SK-N-SH treated with all-trans-retinoic acid at 6 μM for 48 hours (cell line): ENCODE measurements around the gene MIX23.

Experiments used
- ARNTL ChIP-seq: fragments of 450-650 bp; formaldehyde crosslinking; IDR thresholded peaks from 2 replicates; pipeline ENCODE4 v1.5.0; 2020; ENCODE audit warnings: low read depth, mild to moderate bottlenecking, moderate library complexity, borderline replicate concordance
- BACH2 ChIP-seq: fragments of 250-450 bp; sonication (Bioruptor Pico); IDR thresholded peaks from 2 replicates; pipeline ENCODE4 v1.9.0; 2021; ENCODE audit warnings: mild to moderate bottlenecking, borderline replicate concordance
- CSDC2 ChIP-seq: fragments of 250-450 bp; sonication (Bioruptor Pico); IDR thresholded peaks from 2 replicates; pipeline ENCODE4 v1.5.0; 2020; ENCODE audit warnings: mild to moderate bottlenecking, moderate library complexity
- CSRNP3 ChIP-seq: fragments of 250-450 bp; sonication (Bioruptor Pico); IDR thresholded peaks from 2 replicates; pipeline ENCODE4 v1.5.1; 2021; ENCODE audit warnings: mild to moderate bottlenecking, moderate library complexity
- PPARA ChIP-seq: fragments of 250-450 bp; sonication (Bioruptor Pico); IDR thresholded peaks from 2 replicates; pipeline ENCODE4 v1.5.0; 2020; ENCODE audit warnings: mild to moderate bottlenecking, borderline replicate concordance
- RARB ChIP-seq: fragments of 250-450 bp; sonication (Bioruptor Pico); IDR thresholded peaks from 2 replicates; pipeline ENCODE4 v1.8.0; 2021; ENCODE audit warnings: mild to moderate bottlenecking, moderate library complexity
- SNAI2 ChIP-seq: fragments of 250-450 bp; sonication (Bioruptor Pico); IDR thresholded peaks from 2 replicates; pipeline ENCODE4 v1.5.0; 2020; ENCODE audit warnings: mild to moderate bottlenecking, moderate library complexity
- TOX ChIP-seq: fragments of 250-450 bp; sonication (Bioruptor Pico); IDR thresholded peaks from 2 replicates; pipeline ENCODE4 v1.8.0; 2021; ENCODE audit warnings: mild to moderate bottlenecking, moderate library complexity, borderline replicate concordance
- ZC3H10 ChIP-seq: fragments of 250-450 bp; sonication (Bioruptor Pico); IDR thresholded peaks from 2 replicates; pipeline ENCODE4 v1.5.1; 2021; ENCODE audit warnings: mild to moderate bottlenecking, moderate library complexity
- ZNF565 ChIP-seq: fragments of 450-650 bp; formaldehyde crosslinking; conservative IDR thresholded peaks from 2 replicates; pipeline ENCODE4 v1.5.0; 2020; ENCODE audit warnings: low read depth, mild to moderate bottlenecking, moderate library complexity
- TF ChIP-seq, protein P1 (sequence below): fragments of 250-450 bp; sonication (Bioruptor Pico); IDR thresholded peaks from 2 replicates; pipeline ENCODE4 v1.8.0; 2020; ENCODE audit warnings: mild to moderate bottlenecking, moderate library complexity, borderline replicate concordance
- TF ChIP-seq, protein P2 (sequence below): fragments of 250-450 bp; sonication (Bioruptor Pico); IDR thresholded peaks from 2 replicates; pipeline ENCODE4 v1.8.0; 2021; ENCODE audit warnings: low read depth, mild to moderate bottlenecking, moderate library complexity, borderline replicate concordance
- TF ChIP-seq, protein P3 (sequence below): fragments of 250-450 bp; sonication (Bioruptor Pico); IDR thresholded peaks from 2 replicates; pipeline ENCODE4 v1.5.0; 2020; ENCODE audit warnings: mild to moderate bottlenecking, moderate library complexity

- TF ChIP-seq ZNF565: no peak
- no peak for TF ChIP-seq RARB (CRISPR knock-in tag)
- no peak for TF ChIP-seq BACH2 (CRISPR knock-in tag)
- no peak for TF ChIP-seq ZC3H10 (CRISPR knock-in tag)
- no peak for TF ChIP-seq PPARA
- no peak for TF ChIP-seq CSRNP3 (CRISPR knock-in tag)
- no peak for TF ChIP-seq TOX (CRISPR knock-in tag)
- TF ChIP-seq CSDC2 (CRISPR knock-in tag): no peak
- no peak for TF ChIP-seq ARNTL (CRISPR knock-in tag)
- TF ChIP-seq, protein P1, sequence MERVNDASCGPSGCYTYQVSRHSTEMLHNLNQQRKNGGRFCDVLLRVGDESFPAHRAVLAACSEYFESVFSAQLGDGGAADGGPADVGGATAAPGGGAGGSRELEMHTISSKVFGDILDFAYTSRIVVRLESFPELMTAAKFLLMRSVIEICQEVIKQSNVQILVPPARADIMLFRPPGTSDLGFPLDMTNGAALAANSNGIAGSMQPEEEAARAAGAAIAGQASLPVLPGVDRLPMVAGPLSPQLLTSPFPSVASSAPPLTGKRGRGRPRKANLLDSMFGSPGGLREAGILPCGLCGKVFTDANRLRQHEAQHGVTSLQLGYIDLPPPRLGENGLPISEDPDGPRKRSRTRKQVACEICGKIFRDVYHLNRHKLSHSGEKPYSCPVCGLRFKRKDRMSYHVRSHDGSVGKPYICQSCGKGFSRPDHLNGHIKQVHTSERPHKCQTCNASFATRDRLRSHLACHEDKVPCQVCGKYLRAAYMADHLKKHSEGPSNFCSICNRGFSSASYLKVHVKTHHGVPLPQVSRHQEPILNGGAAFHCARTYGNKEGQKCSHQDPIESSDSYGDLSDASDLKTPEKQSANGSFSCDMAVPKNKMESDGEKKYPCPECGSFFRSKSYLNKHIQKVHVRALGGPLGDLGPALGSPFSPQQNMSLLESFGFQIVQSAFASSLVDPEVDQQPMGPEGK: no peak
- TF ChIP-seq SNAI2 (CRISPR knock-in tag): no peak
- TF ChIP-seq, protein P2, sequence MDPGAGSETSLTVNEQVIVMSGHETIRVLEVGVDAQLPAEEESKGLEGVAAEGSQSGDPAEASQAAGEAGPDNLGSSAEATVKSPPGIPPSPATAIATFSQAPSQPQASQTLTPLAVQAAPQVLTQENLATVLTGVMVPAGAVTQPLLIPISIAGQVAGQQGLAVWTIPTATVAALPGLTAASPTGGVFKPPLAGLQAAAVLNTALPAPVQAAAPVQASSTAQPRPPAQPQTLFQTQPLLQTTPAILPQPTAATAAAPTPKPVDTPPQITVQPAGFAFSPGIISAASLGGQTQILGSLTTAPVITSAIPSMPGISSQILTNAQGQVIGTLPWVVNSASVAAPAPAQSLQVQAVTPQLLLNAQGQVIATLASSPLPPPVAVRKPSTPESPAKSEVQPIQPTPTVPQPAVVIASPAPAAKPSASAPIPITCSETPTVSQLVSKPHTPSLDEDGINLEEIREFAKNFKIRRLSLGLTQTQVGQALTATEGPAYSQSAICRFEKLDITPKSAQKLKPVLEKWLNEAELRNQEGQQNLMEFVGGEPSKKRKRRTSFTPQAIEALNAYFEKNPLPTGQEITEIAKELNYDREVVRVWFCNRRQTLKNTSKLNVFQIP: no peak
- TF ChIP-seq, protein P3, sequence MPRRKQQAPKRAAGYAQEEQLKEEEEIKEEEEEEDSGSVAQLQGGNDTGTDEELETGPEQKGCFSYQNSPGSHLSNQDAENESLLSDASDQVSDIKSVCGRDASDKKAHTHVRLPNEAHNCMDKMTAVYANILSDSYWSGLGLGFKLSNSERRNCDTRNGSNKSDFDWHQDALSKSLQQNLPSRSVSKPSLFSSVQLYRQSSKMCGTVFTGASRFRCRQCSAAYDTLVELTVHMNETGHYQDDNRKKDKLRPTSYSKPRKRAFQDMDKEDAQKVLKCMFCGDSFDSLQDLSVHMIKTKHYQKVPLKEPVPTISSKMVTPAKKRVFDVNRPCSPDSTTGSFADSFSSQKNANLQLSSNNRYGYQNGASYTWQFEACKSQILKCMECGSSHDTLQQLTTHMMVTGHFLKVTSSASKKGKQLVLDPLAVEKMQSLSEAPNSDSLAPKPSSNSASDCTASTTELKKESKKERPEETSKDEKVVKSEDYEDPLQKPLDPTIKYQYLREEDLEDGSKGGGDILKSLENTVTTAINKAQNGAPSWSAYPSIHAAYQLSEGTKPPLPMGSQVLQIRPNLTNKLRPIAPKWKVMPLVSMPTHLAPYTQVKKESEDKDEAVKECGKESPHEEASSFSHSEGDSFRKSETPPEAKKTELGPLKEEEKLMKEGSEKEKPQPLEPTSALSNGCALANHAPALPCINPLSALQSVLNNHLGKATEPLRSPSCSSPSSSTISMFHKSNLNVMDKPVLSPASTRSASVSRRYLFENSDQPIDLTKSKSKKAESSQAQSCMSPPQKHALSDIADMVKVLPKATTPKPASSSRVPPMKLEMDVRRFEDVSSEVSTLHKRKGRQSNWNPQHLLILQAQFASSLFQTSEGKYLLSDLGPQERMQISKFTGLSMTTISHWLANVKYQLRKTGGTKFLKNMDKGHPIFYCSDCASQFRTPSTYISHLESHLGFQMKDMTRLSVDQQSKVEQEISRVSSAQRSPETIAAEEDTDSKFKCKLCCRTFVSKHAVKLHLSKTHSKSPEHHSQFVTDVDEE: no peak
These were observed 27.4 kb downstream of the MIX23 start for GRCh38 chr3:122355612-122356011.
